ENCODE results near the gene ABHD6. TPM values are rescaled to one million over a fixed set of nuclear protein-coding genes. Genes with fewer than 3 reads are reported as not detected.

Gene ABHD6
- total RNA-seq, 1 experiment from 2014 or later: 2.2 TPM

DNA sequence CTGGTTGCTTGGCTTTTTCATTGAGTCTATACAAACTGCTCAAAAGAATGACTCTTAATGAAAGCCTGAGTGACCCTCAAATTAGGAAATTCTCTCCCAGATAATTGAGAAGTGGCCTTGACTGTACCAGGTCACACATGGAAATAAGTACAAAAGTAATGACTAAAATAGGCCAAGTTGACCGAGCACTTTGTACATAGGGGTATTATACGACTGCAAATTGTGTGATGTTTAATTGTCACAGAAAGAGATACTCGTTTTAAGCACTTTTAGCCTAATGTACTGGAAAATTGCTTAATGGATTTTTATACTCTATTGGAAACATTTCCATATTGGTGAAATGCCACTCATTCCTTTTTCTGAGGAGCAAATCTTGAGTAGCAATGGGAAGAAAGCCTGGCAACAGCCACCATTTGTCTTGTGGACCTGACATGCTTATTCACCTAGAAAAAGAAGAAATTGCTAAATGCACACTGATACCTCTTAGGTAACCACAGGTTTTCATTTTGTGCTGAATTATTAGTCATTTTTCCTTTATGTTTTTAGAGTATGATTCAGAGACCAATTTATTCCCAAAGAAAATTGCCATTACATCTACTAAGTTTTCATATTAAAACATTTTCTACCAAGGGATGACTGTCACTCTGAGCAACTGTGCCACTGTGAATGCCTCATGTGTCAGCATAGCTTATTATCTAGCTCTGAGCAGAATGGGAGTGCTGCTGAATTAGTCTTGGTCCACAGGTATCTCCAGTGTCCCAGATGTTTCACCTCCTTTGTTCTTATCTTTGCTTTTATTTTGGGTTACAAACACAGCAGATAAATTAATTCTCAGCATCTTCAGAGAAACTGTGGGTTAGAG, 86.2 kb downstream of the ABHD6 start:
- Histone ChIP-seq H3K56ac (ENCODE audit: insufficient read length, low read depth, low read length) (no peak overlapping the region), H2BK20ac (ENCODE audit: low read depth, low read length, poor library complexity, severe bottlenecking) (no peak overlapping the region), H2BK15ac (ENCODE audit: low read depth, low read length) (no peak overlapping the region), H3K23ac (ENCODE audit: insufficient read length, low read depth, low read length) (no peak overlapping the region), H4K20me1 (ENCODE audit: control insufficient read depth, insufficient read depth, insufficient read length) (no peaks in the 10 kb centered on the region), H3K27me3 (ENCODE audit: insufficient read depth, low read length) (no peaks in the 10 kb centered on the region), H3K4me1 (ENCODE audit: insufficient read depth, low read length) (peaks cover 7% of the 10 kb centered on the region; the same call in 1 of the 2 replicates), H4K91ac (ENCODE audit: insufficient read length, low read depth, low read length) (no peak overlapping the region), H3K9me3 (ENCODE audit: control insufficient read depth, low read depth, low read length) (no peaks in the 10 kb centered on the region), H3K23me2 (ENCODE audit: insufficient read length, low read depth, low read length, poor library complexity, severe bottlenecking) (no peaks in the 10 kb centered on the region), H3K79me2 (ENCODE audit: insufficient read depth, low read length) (no peaks in the 10 kb centered on the region), H4K8ac (replicated peaks; ENCODE audit: insufficient read length, low read depth, low read length) (no peak overlapping the region), H2BK12ac (ENCODE audit: insufficient read length, low read depth, low read length) (no peak overlapping the region), H3K27ac (ENCODE audit: insufficient read length, low read depth, low read length) (no peak overlapping the region), H3K18ac (ENCODE audit: insufficient read length, low read depth, low read length) (no peak overlapping the region), H3K4ac (ENCODE audit: low read depth, low read length) (no peak overlapping the region), H2BK120ac (ENCODE audit: low read depth, low read length, poor library complexity, severe bottlenecking) (no peak overlapping the region), H3K9ac (ENCODE audit: extremely low read depth, insufficient read length, low read length) (no peak overlapping the region), H4K5ac (ENCODE audit: insufficient read length, low read depth, low read length) (no peak overlapping the region), H3K14ac (ENCODE audit: insufficient read depth, low read length) (no peak overlapping the region), H2BK5ac (ENCODE audit: insufficient read length, low read length) (no peak overlapping the region), H2AK5ac (ENCODE audit: insufficient read length, low read length) (no peak overlapping the region), H3K79me1 (ENCODE audit: insufficient read depth, low read depth, low read length, poor library complexity, severe bottlenecking) (no peaks in the 10 kb centered on the region), H3T11ph (ENCODE audit: low read length) (no peak overlapping the region), H2AFZ (ENCODE audit: low read length) (no peak overlapping the region), H3K4me2 (ENCODE audit: insufficient read depth, insufficient read length, low read length) (no peak overlapping the region)
- no peak overlapping the region for H3K4me3 Mint-ChIP-seq
- TF ChIP-seq, protein P1, sequence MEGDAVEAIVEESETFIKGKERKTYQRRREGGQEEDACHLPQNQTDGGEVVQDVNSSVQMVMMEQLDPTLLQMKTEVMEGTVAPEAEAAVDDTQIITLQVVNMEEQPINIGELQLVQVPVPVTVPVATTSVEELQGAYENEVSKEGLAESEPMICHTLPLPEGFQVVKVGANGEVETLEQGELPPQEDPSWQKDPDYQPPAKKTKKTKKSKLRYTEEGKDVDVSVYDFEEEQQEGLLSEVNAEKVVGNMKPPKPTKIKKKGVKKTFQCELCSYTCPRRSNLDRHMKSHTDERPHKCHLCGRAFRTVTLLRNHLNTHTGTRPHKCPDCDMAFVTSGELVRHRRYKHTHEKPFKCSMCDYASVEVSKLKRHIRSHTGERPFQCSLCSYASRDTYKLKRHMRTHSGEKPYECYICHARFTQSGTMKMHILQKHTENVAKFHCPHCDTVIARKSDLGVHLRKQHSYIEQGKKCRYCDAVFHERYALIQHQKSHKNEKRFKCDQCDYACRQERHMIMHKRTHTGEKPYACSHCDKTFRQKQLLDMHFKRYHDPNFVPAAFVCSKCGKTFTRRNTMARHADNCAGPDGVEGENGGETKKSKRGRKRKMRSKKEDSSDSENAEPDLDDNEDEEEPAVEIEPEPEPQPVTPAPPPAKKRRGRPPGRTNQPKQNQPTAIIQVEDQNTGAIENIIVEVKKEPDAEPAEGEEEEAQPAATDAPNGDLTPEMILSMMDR (conservative IDR thresholded peaks at IDR 0.05): no peak
- H3K27me3 Mint-ChIP-seq (ENCODE audit: low read depth): no peaks in the 10 kb centered on the region; the same call in 1 of the 2 replicates
- WGBS (ENCODE audit: extremely low coverage, insufficient read length, low lambda C conversion rate): no CpG with 5 or more reads among the region's 3 CpGs
- peaks cover 0 to 18% (median 11%) of the 10 kb centered on the region in 3 experiments; a peak in 3 of 7 replicates for H3K36me3 Mint-ChIP-seq (ENCODE audit: insufficient read depth in 1 of 3, low read depth in 3 of 3)
- DNase-seq: no peak
- peaks cover 22 to 32% of the 10 kb centered on the region in 2 experiments for H3K4me1 Mint-ChIP-seq
- no peak overlapping the region for H3K27ac Mint-ChIP-seq
- no peaks in the 10 kb centered on the region for H3K9me3 Mint-ChIP-seq

Data from H9 (cell line).